ENCODE results near the gene F5.
"Not testable (repeated sequence)": the region's sequence is repeated elsewhere in the genome, so short reads cannot be mapped to it uniquely, and the experiment has no call there.

The F5 gene

GRCh38 chr1:169503601-169504000 lies 82.7 kb downstream of the F5 start:
- DNase-seq = not testable (repeated sequence)

GRCh38 chr1:169499807-169500206 lies 86.5 kb downstream of the F5 start:
- DNase-seq = no peak

- DNase-seq = no peak
These were observed 89.0 kb downstream of the F5 start for GRCh38 chr1:169497317-169497716.

GRCh38 chr1:169495916-169496315 lies 90.4 kb downstream of the F5 start:
- no peak for DNase-seq

GRCh38 chr1:169495046-169495775 lies 91.1 kb downstream of the F5 start:
- no peak for DNase-seq

- no peak for DNase-seq
These were observed 91.9 kb downstream of the F5 start for GRCh38 chr1:169494343-169494742.

GRCh38 chr1:169493251-169493650 lies 93.0 kb downstream of the F5 start:
- no peak for DNase-seq

- DNase-seq = no peak
These were observed 94.4 kb downstream of the F5 start for GRCh38 chr1:169491845-169492281.

GRCh38 chr1:169488157-169488556 lies 98.1 kb downstream of the F5 start:
- no peak for DNase-seq

GRCh38 chr1:169487561-169487960 lies 98.7 kb downstream of the F5 start:
- DNase-seq = no peak

GRCh38 chr1:169487133-169487532 lies 99.1 kb downstream of the F5 start:
- DNase-seq = no peak

GRCh38 chr1:169486281-169487051 lies 99.8 kb downstream of the F5 start:
- DNase-seq = no peak

GRCh38 chr1:169485431-169486280 lies 100.6 kb downstream of the F5 start, which contains the start of gene SLC19A2:
Gene SLC19A2, minus strand, starts transcription at chr1:169485944. Its CDS starts 178 bp downstream, at chr1:169485766.
- DNase-seq = peak; percentile 84

GRCh38 chr1:169484683-169485430 lies 101.4 kb downstream of the F5 start:
- no peak for DNase-seq

- DNase-seq = no peak
These were observed 102.2 kb downstream of the F5 start for GRCh38 chr1:169484101-169484500.

GRCh38 chr1:169483500-169483966 lies 102.7 kb downstream of the F5 start:
- no peak for DNase-seq

GRCh38 chr1:169479363-169480066 lies 106.8 kb downstream of the F5 start:
- no peak for DNase-seq

GRCh38 chr1:169478094-169478672 lies 108.1 kb downstream of the F5 start:
- no peak for DNase-seq

GRCh38 chr1:169475806-169476387 lies 110.4 kb downstream of the F5 start:
- DNase-seq = no peak

- DNase-seq = no peak
These were observed 111.8 kb downstream of the F5 start for GRCh38 chr1:169474302-169474995.

Measured in NK-92 treated with Interleukin-12 subunit alpha and Interleukin-12 subunit beta, amount 100 ng/mL, for 24 hours (cell line).